Astrocyte (in vitro differentiated cells and primary cell): ENCODE measurements around the gene DIRAS1. TPM values are rescaled to one million over a fixed set of nuclear protein-coding genes. Genes with fewer than 3 reads are reported as not detected.
A peak's percentile ranks its signal among the peaks of the same experiment; 100 is the strongest.

ENCODE experiments used
- DNase-seq: peaks from one replicate; pipeline ENCODE4 v3.0.0-alpha.2; 2010; ENCODE audit warnings: low read depth
- FAIRE-seq: peaks from 2 replicates; lab custom pipeline; 2011; peaks lifted over from hg19 to GRCh38; lab: Jason Lieb, UNC
- H2AFZ ChIP-seq: 2 replicates; pipeline ENCODE4 v1.6.0; 2012; ENCODE audit warnings: low read depth, low read length, inconsistent platforms
- H3K27ac ChIP-seq: 2 replicates; pipeline ENCODE4 v1.5.1; 2011; ENCODE audit warnings: low read depth, low read length, inconsistent platforms
- H3K27me3 ChIP-seq: 2 replicates; pipeline ENCODE4 v1.6.0; 2011; ENCODE audit warnings: low read length, inconsistent platforms; ENCODE audit not compliant: insufficient read depth
- H3K36me3 ChIP-seq: 2 replicates; pipeline ENCODE4 v1.5.1; 2011; ENCODE audit warnings: low read length, inconsistent platforms; ENCODE audit not compliant: insufficient read depth
- H3K4me1 ChIP-seq: 2 replicates; pipeline ENCODE4 v1.5.1; 2011; ENCODE audit warnings: low read length, inconsistent platforms; ENCODE audit not compliant: insufficient read depth
- H3K4me2 ChIP-seq: 2 replicates; pipeline ENCODE4 v1.6.0; 2012; ENCODE audit warnings: low read length, inconsistent platforms
- H3K4me3 ChIP-seq: 2 replicates; pipeline ENCODE4 v1.5.1; 2011; ENCODE audit warnings: low read depth, mild to moderate bottlenecking, low read length, inconsistent platforms; ENCODE audit not compliant: insufficient read depth
- H3K79me2 ChIP-seq: 2 replicates; pipeline ENCODE4 v1.6.0; 2012; ENCODE audit warnings: mild to moderate bottlenecking, low read length, inconsistent platforms; ENCODE audit not compliant: insufficient read depth
- H3K9ac ChIP-seq: 2 replicates; pipeline ENCODE4 v1.6.0; 2012; ENCODE audit warnings: mild to moderate bottlenecking, low read length, inconsistent platforms
- H3K9me3 ChIP-seq: 2 replicates; pipeline ENCODE4 v1.5.1; 2012; ENCODE audit warnings: low read depth, mild to moderate bottlenecking, low read length, inconsistent platforms; ENCODE audit not compliant: insufficient read depth
- H4K20me1 ChIP-seq: 2 replicates; pipeline ENCODE4 v1.6.0; 2012; ENCODE audit warnings: low read length, inconsistent platforms; ENCODE audit not compliant: insufficient read depth
- H3K27ac Mint-ChIP-seq: one replicate; pipeline ENCODE4 v1.8.0; 2021; ENCODE audit warnings: mild to moderate bottlenecking, mixed read lengths; ENCODE audit not compliant: unreplicated experiment
- H3K27me3 Mint-ChIP-seq: one replicate; pipeline ENCODE4 v1.8.0; 2021; ENCODE audit warnings: low read depth, mixed read lengths; ENCODE audit not compliant: unreplicated experiment
- H3K36me3 Mint-ChIP-seq: one replicate; pipeline ENCODE4 v1.8.0; 2021; ENCODE audit warnings: low read depth, mixed read lengths; ENCODE audit not compliant: unreplicated experiment
- H3K4me1 Mint-ChIP-seq: one replicate; pipeline ENCODE4 v1.8.0; 2021; ENCODE audit warnings: low read depth, mixed read lengths; ENCODE audit not compliant: unreplicated experiment
- H3K4me3 Mint-ChIP-seq: one replicate; pipeline ENCODE4 v1.8.0; 2021; ENCODE audit warnings: mild to moderate bottlenecking, moderate library complexity, mixed read lengths; ENCODE audit not compliant: unreplicated experiment
- H3K9me3 Mint-ChIP-seq: one replicate; pipeline ENCODE4 v1.8.0; 2021; ENCODE audit warnings: mild to moderate bottlenecking, mixed read lengths; ENCODE audit not compliant: unreplicated experiment
- CTCF ChIP-seq: IDR thresholded peaks from 2 replicates; pipeline ENCODE4 v1.5.1; 2011; ENCODE audit warnings: low read depth, mild to moderate bottlenecking, inconsistent platforms, low read length, moderate library complexity; ENCODE audit not compliant: insufficient read depth
- EZH2 ChIP-seq: IDR thresholded peaks from 2 replicates; pipeline ENCODE4 v1.6.1; 2012; ENCODE audit warnings: mild to moderate bottlenecking, low read length, inconsistent platforms; ENCODE audit not compliant: insufficient read depth
- total RNA-seq: library from RNA; stranded (reverse); gene quantifications from 2 replicates; pipeline ENCODE4 v1.2.1, GENCODE V29; 2021

Gene DIRAS1
- total RNA-seq, 1 donor from 2014 or later: 5.9 TPM

DNA sequence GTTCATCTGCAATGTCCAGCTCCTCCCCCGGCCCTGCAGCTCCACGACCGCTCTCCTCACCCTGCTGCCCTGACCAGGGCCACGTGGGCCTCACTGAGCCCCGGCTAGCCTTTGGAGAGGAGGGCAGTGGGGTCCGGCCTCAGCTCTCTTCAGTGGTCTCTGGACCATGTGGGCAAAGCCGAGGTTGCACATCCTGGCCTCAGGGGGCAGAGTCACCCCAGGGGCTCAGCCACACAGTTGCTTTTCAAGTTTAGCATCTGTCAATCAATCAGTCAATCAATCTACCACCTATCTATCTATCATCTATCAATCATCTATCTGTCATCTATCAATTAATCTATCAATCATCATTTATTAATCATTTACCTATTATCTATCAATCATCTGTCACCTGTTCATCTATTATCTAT lies 3.0 kb upstream of the DIRAS1 start:
- Histone ChIP-seq H3K27me3 (peaks cover 6% of the 10 kb centered on the region), H3K4me3 (no peak overlapping the region), H3K4me2 (no peak overlapping the region), H2AFZ (no peak overlapping the region), H3K9ac (no peak overlapping the region), H3K9me3 (no peaks in the 10 kb centered on the region), H3K36me3 (no peaks in the 10 kb centered on the region), H3K27ac (no peak overlapping the region), H4K20me1 (no peaks in the 10 kb centered on the region), H3K4me1 (peaks cover 22% of the 10 kb centered on the region), H3K79me2 (no peaks in the 10 kb centered on the region)
- H3K9me3 Mint-ChIP-seq: no peaks in the 10 kb centered on the region
- FAIRE-seq: no peak
- DNase-seq: no peak
- H3K27me3 Mint-ChIP-seq: peaks cover 15% of the 10 kb centered on the region
- H3K4me1 Mint-ChIP-seq: no peaks in the 10 kb centered on the region
- no peak for TF ChIP-seq CTCF
- TF ChIP-seq EZH2: no peak
- H3K27ac Mint-ChIP-seq: no peak overlapping the region
- no peaks in the 10 kb centered on the region for H3K36me3 Mint-ChIP-seq
- H3K4me3 Mint-ChIP-seq: peak overlapping the region; percentile 0

DNA sequence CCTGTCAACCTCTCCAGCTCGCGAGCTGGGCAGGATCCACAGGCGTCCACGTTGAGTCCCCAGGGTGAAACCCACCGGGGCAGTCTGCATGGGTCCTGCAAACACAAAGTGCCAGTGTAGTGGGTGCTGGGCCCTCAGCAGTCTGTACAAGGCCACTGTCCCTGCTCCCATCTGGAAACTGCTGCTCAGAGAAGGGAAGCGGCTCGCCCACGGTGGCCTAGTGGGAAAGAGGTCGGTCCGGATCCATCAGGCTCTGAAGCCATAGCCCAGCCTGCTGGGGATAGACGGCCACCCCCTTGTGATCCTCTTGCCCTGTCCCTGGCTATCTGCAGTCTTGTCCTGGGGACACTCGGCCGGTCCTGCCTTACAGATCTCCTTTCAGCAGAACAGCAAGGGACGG lies 2.6 kb upstream of the DIRAS1 start:
- Histone ChIP-seq H3K27me3 (peaks cover 6% of the 10 kb centered on the region), H3K9me3 (no peaks in the 10 kb centered on the region), H3K4me2 (peak overlapping the region; percentile 66), H3K9ac (no peak overlapping the region), H3K79me2 (no peaks in the 10 kb centered on the region), H2AFZ (no peak overlapping the region), H4K20me1 (no peaks in the 10 kb centered on the region), H3K4me1 (peaks cover 22% of the 10 kb centered on the region), H3K36me3 (no peaks in the 10 kb centered on the region), H3K27ac (no peak overlapping the region), H3K4me3 (no peak overlapping the region)
- no peaks in the 10 kb centered on the region for H3K9me3 Mint-ChIP-seq
- no peaks in the 10 kb centered on the region for H3K36me3 Mint-ChIP-seq
- no peaks in the 10 kb centered on the region for H3K4me1 Mint-ChIP-seq
- no peak overlapping the region for H3K4me3 Mint-ChIP-seq
- TF ChIP-seq EZH2 (no peak), CTCF (no peak)
- no peak for FAIRE-seq
- peaks cover 15% of the 10 kb centered on the region for H3K27me3 Mint-ChIP-seq
- no peak for DNase-seq
- H3K27ac Mint-ChIP-seq: no peak overlapping the region

- no peak overlapping the region for H3K27ac ChIP-seq
- H3K27me3 ChIP-seq: peaks cover 6% of the 10 kb centered on the region
- no peak overlapping the region for H3K4me3 ChIP-seq
- no peaks in the 10 kb centered on the region for H3K36me3 ChIP-seq
- no peak overlapping the region for H3K27ac Mint-ChIP-seq
- H3K4me1 Mint-ChIP-seq: no peaks in the 10 kb centered on the region
- peaks cover 22% of the 10 kb centered on the region for H3K4me1 ChIP-seq
- no peaks in the 10 kb centered on the region for H4K20me1 ChIP-seq
- H3K36me3 Mint-ChIP-seq: no peaks in the 10 kb centered on the region
- peak overlapping the region; percentile 55 for H2AFZ ChIP-seq
- no peak overlapping the region for H3K4me3 Mint-ChIP-seq
- H3K9me3 Mint-ChIP-seq: no peaks in the 10 kb centered on the region
- H3K9me3 ChIP-seq: no peaks in the 10 kb centered on the region
- H3K4me2 ChIP-seq: peak overlapping the region; percentile 66
- no peak for FAIRE-seq
- no peak for DNase-seq
- H3K27me3 Mint-ChIP-seq: peaks cover 14% of the 10 kb centered on the region
- H3K79me2 ChIP-seq: no peaks in the 10 kb centered on the region
- TF ChIP-seq CTCF (no peak), EZH2 (no peak)
- H3K9ac ChIP-seq: no peak overlapping the region
Measured at GRCh38 chr19:2723345-2723715, 2.2 kb upstream of the DIRAS1 start.
